ENCODE data around the gene USP40. TPM values are rescaled to one million over a fixed set of nuclear protein-coding genes. Genes with fewer than 3 reads are reported as not detected.

USP40 gene, protein sequence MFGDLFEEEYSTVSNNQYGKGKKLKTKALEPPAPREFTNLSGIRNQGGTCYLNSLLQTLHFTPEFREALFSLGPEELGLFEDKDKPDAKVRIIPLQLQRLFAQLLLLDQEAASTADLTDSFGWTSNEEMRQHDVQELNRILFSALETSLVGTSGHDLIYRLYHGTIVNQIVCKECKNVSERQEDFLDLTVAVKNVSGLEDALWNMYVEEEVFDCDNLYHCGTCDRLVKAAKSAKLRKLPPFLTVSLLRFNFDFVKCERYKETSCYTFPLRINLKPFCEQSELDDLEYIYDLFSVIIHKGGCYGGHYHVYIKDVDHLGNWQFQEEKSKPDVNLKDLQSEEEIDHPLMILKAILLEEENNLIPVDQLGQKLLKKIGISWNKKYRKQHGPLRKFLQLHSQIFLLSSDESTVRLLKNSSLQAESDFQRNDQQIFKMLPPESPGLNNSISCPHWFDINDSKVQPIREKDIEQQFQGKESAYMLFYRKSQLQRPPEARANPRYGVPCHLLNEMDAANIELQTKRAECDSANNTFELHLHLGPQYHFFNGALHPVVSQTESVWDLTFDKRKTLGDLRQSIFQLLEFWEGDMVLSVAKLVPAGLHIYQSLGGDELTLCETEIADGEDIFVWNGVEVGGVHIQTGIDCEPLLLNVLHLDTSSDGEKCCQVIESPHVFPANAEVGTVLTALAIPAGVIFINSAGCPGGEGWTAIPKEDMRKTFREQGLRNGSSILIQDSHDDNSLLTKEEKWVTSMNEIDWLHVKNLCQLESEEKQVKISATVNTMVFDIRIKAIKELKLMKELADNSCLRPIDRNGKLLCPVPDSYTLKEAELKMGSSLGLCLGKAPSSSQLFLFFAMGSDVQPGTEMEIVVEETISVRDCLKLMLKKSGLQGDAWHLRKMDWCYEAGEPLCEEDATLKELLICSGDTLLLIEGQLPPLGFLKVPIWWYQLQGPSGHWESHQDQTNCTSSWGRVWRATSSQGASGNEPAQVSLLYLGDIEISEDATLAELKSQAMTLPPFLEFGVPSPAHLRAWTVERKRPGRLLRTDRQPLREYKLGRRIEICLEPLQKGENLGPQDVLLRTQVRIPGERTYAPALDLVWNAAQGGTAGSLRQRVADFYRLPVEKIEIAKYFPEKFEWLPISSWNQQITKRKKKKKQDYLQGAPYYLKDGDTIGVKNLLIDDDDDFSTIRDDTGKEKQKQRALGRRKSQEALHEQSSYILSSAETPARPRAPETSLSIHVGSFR
- total RNA-seq (2022; extraction: Qiagen RNA extraction; ENCODE audit: low read depth), result 20.0 to 27.4 TPM (median 25.1 TPM) in 5 replicates

GRCh38 chr2:233566141-233566956 lies at the start of gene USP40:
Gene USP40, minus strand, starts transcription at chr2:233566782. Its CDS starts 1,228 bp downstream, at chr2:233565554.

Other genes starting within 250 kb of the USP40 start
- gene DGKD, start 212.3 kb downstream of the USP40 start, total RNA-seq (2022; extraction: Qiagen RNA extraction; ENCODE audit: low read depth), result 52.0 to 120 TPM (median 99.8 TPM) in 5 replicates
- 0.23 TPM in 1 of 5 replicates, not detected in the others for gene UGT1A8, start 50.9 kb upstream of the USP40 start, total RNA-seq (2022; extraction: Qiagen RNA extraction; ENCODE audit: low read depth)
- 0.18 to 0.52 TPM (median 0.23 TPM) in 3 of 5 replicates, not detected in the others for gene UGT1A10, start 69.7 kb upstream of the USP40 start, total RNA-seq (2022; extraction: Qiagen RNA extraction; ENCODE audit: low read depth)
- 3.7 to 7.2 TPM (median 5.0 TPM) in 5 replicates for gene UGT1A9, start 105.1 kb upstream of the USP40 start, total RNA-seq (2022; extraction: Qiagen RNA extraction; ENCODE audit: low read depth)
- 3.7 to 6.2 TPM (median 4.3 TPM) in 5 replicates for gene UGT1A7, start 115.1 kb upstream of the USP40 start, total RNA-seq (2022; extraction: Qiagen RNA extraction; ENCODE audit: low read depth)
- gene UGT1A6, start 126.1 kb upstream of the USP40 start, total RNA-seq (2022; extraction: Qiagen RNA extraction; ENCODE audit: low read depth), result 0.65 to 1.6 TPM (median 1.0 TPM) in 5 replicates
- not detected in 5 replicates for gene UGT1A5, start 146.1 kb upstream of the USP40 start, total RNA-seq (2022; extraction: Qiagen RNA extraction; ENCODE audit: low read depth)
- not detected in 5 replicates for gene UGT1A4, start 152.0 kb upstream of the USP40 start, total RNA-seq (2022; extraction: Qiagen RNA extraction; ENCODE audit: low read depth)
- 0.12 to 0.19 TPM (median 0.17 TPM) in 3 of 5 replicates, not detected in the others for gene UGT1A3, start 162.3 kb upstream of the USP40 start, total RNA-seq (2022; extraction: Qiagen RNA extraction; ENCODE audit: low read depth)
- gene UGT1A1, start 193.5 kb upstream of the USP40 start, total RNA-seq (2022; extraction: Qiagen RNA extraction; ENCODE audit: low read depth), result 0.37 to 1.1 TPM (median 0.92 TPM) in 5 replicates
- gene MROH2A, start 211.5 kb upstream of the USP40 start, total RNA-seq (2022; extraction: Qiagen RNA extraction; ENCODE audit: low read depth), result 0.18 to 0.22 TPM in 2 of 5 replicates, not detected in the others